Measurements from ENCODE around the gene JUND. TPM values are rescaled to one million over a fixed set of nuclear protein-coding genes. Genes with fewer than 3 reads are reported as not detected.

JUND gene
- total RNA-seq, 5 donors from 2014 or later (not counting 1 experiment from before 2014, with no cell fraction given), result 247 to 1,161 (median 272) TPM

GRCh38 chr19:18306888-18307260 lies 25.5 kb upstream of the JUND start:
- Histone ChIP-seq H3K4me3 (ENCODE audit: control insufficient read depth in 1 of 2, extremely low read depth in 1 of 2, low read length in 1 of 2) (no peak overlapping the region), H3K27ac (ENCODE audit: low read length) (peak overlapping the region; percentile 96), H3K36me3 (ENCODE audit: control insufficient read depth in 2 of 2, extremely low read depth in 1 of 2, insufficient read depth in 1 of 2, low read length in 1 of 2) (peaks cover 6 to 37% of the 10 kb centered on the region in 2 donors), H3K4me1 (ENCODE audit: control insufficient read depth in 1 of 2, extremely low read depth in 1 of 2, insufficient read depth in 2 of 2, low read length in 2 of 2) (peaks cover 22 to 87% of the 10 kb centered on the region in 2 experiments), H3K9me3 (no peaks in the 10 kb centered on the region), H3K27me3 (replicated peaks in 1 of 2; ENCODE audit: control insufficient read depth in 2 of 2, extremely low read depth in 1 of 2, insufficient read depth in 2 of 2, low read length in 1 of 2) (no peaks in the 10 kb centered on the region)
- DNase-seq (peak in 3 of 35 experiments; percentile 28 to 53 (median 40)), ATAC-seq (replicated peaks in 1 of 4) (peak in 2 of 4 experiments; percentile 8 to 9)
- Mint-ChIP-seq H3K9me3 (no peaks in the 10 kb centered on the region), H3K4me3 (peak overlapping the region; percentile 50 to 89 (median 88)), H3K27ac (peak overlapping the region; percentile 99 to 100), H3K27me3 (no peaks in the 10 kb centered on the region), H3K36me3 (peaks cover 3% of the 10 kb centered on the region), H3K4me1 (peaks cover 43 to 54% (median 44%) of the 10 kb centered on the region in 3 donors)
- WGBS (ENCODE audit: insufficient coverage), result 25% methylated on average over 9 of the region's 14 CpGs
- ChIA-PET CTCF (interaction anchor here in 1 of 2 donors (0.7 to 1.0 kb wide), 2 partner anchors 14 to 22 kb away, joined by 3 to 4 read pairs; no protein-coding TSS in a partner anchor), POLR2A (interaction anchor here in 1 of 2 donors (0.8 kb wide), 1 partner anchor 25 kb away, joined by 3 read pairs; the partner anchor contains the start of gene JUND)

DNA sequence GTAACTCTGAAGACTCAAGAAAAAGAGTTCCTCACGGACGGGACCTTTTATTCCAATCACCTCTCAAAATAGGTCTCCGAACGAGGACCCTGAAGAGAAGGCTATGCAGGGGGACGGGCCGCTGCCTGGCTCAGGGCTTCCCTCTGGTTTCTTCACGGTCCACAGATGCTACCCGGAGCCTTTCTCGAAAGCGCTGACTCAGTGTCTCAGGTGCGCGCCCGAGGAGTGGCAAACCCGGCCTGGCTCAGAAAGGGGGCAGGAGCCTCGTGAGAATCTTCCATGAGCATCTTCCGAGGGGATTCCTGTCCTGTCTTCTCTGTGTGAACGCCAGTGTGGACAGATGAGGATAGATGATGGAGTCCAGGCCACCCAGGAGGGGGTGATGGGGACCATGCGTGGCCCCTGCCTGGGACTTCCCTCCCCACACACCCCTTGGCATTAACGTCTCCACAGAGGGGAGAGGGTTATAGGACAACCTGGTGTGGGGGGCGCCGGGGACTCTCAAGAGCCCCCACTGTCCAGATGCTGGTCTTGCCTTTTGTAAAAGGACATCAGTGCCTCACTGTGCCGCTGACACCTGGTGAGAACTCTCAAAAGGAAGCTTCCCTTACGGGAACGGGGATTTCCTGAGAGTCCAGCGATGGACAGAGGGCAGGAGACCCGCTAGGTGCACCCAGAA lies 24.9 kb upstream of the JUND start:
- H3K4me3 ChIP-seq (ENCODE audit: control insufficient read depth in 1 of 2, extremely low read depth in 1 of 2, low read length in 1 of 2), result no peak overlapping the region
- peak overlapping the region; percentile 96 for H3K27ac ChIP-seq (ENCODE audit: low read length)
- Mint-ChIP-seq H3K27me3 (no peaks in the 10 kb centered on the region), H3K4me3 (peak overlapping the region; percentile 88 to 90 (median 89)), H3K27ac (peak overlapping the region; percentile 99 to 100), H3K36me3 (peaks cover 3% of the 10 kb centered on the region), H3K9me3 (no peaks in the 10 kb centered on the region), H3K4me1 (peaks cover 43 to 58% (median 49%) of the 10 kb centered on the region in 3 donors)
- ATAC-seq (replicated peaks in 1 of 4), result no peak
- DNase-seq, result peak in 1 of 35 experiments; percentile 22
- 70% methylated on average over 17 of the region's 26 CpGs for WGBS (ENCODE audit: insufficient coverage)
- ChIA-PET POLR2A (interaction anchor here in 1 of 2 donors (0.8 kb wide), 1 partner anchor 25 kb away, joined by 3 read pairs; the partner anchor contains the start of gene JUND), CTCF (interaction anchor here in 1 of 2 donors (0.7 to 2.2 kb wide), 3 partner anchors 15 to 26 kb away, joined by 3 to 37 read pairs (median 4); partner anchors contain the start of gene JUND)
- no peaks in the 10 kb centered on the region for H3K27me3 ChIP-seq (replicated peaks in 1 of 2; ENCODE audit: control insufficient read depth in 2 of 2, extremely low read depth in 1 of 2, insufficient read depth in 2 of 2, low read length in 1 of 2)
- peaks cover 5 to 35% of the 10 kb centered on the region in 2 donors for H3K36me3 ChIP-seq (ENCODE audit: control insufficient read depth in 2 of 2, extremely low read depth in 1 of 2, insufficient read depth in 1 of 2, low read length in 1 of 2)
- no peaks in the 10 kb centered on the region for H3K9me3 ChIP-seq
- peaks cover 22 to 87% of the 10 kb centered on the region in 2 experiments for H3K4me1 ChIP-seq (ENCODE audit: control insufficient read depth in 1 of 2, extremely low read depth in 1 of 2, insufficient read depth in 2 of 2, low read length in 2 of 2)

DNA sequence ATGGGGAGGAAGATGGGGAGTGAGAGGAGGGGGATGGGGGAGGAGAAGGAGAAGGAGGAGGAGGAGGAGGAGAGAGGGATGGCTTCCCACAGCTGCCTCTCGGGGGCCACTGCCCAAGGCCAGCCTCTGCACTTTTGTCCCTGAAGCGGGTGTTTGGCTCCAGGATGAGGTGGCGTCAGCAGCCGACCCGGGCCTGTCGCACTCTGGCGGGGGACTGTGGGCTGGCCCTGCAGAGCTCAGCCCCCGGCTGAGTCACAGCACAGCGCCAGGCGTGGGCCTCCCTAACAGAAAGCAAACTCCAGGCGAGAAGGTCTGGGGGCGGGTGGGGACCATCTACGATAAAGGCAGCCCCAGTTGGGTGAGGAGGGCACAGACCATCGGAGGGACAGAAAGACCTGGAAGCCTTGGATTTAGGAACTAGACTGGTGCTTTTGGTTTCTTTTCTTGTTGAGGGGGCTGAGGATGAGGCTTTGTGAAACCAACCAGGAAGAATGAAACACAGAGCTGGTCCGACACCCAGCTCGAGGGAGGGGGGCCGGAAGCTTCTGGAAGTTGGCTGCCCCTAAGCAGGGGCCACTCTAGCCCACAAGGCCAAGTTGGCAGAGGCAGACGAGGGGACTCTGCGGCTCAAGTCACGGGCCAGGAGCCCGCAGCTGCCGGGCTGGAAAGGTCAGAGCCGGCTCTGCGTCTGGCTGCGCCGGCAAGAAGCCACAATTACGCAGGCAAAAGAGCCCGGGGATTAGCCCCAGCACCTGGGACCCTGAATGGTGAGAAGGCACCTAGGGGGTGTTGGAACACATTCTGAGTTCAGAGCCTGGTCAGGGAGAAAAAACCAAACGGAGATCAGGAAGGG lies 23.3 kb upstream of the JUND start:
- H3K27me3 ChIP-seq (replicated peaks in 1 of 2; ENCODE audit: control insufficient read depth in 2 of 2, extremely low read depth in 1 of 2, insufficient read depth in 2 of 2, low read length in 1 of 2), result no peaks in the 10 kb centered on the region
- H3K9me3 ChIP-seq, result no peaks in the 10 kb centered on the region
- WGBS (ENCODE audit: insufficient coverage), result under 1% methylated on average over 23 of the region's 29 CpGs
- no peaks in the 10 kb centered on the region for H3K9me3 Mint-ChIP-seq
- H3K4me3 Mint-ChIP-seq, result peak overlapping the region; percentile 88 to 90 (median 89)
- ChIA-PET POLR2A (interaction anchor here (0.5 to 2.5 kb wide), 12 partner anchors 12 to 134 kb away, joined by 3 to 85 read pairs (median 4); partner anchors contain the start of genes JUND (in 2 of the 2) and LSM4 (in 1 of the 2)), CTCF (interaction anchor here (0.5 to 2.2 kb wide), 13 partner anchors 11 to 1234 kb away, joined by 3 to 37 read pairs (median 3); partner anchors contain the start of genes JUND (in 1 of the 2), LSM4 (in 1 of the 2) and MPV17L2 (in 1 of the 2))
- H3K36me3 ChIP-seq (ENCODE audit: control insufficient read depth in 2 of 2, extremely low read depth in 1 of 2, insufficient read depth in 1 of 2, low read length in 1 of 2), result peaks cover 0 to 30% of the 10 kb centered on the region in 2 donors
- DNase-seq (peak in 34 of 35 experiments; percentile 55 to 87 (median 71)), ATAC-seq (replicated peaks in 1 of 4) (peak; percentile 73 to 85 (median 81))
- H3K4me1 ChIP-seq (ENCODE audit: control insufficient read depth in 1 of 2, extremely low read depth in 1 of 2, insufficient read depth in 2 of 2, low read length in 2 of 2), result peaks cover 22 to 75% of the 10 kb centered on the region in 2 experiments
- H3K4me3 ChIP-seq (ENCODE audit: control insufficient read depth in 1 of 2, extremely low read depth in 1 of 2, low read length in 1 of 2), result peak overlapping the region; percentile 66 to 92
- peak overlapping the region; percentile 99 to 100 for H3K27ac Mint-ChIP-seq
- peaks cover 3% of the 10 kb centered on the region for H3K36me3 Mint-ChIP-seq
- H3K27me3 Mint-ChIP-seq, result no peaks in the 10 kb centered on the region
- H3K27ac ChIP-seq (ENCODE audit: low read length), result peak overlapping the region; percentile 96
- H3K4me1 Mint-ChIP-seq, result peaks cover 43 to 53% (median 49%) of the 10 kb centered on the region in 3 donors

- peak in 4 of 35 experiments; percentile 19 to 44 (median 34) for DNase-seq
- peak; percentile 5 to 9 (median 8) for ATAC-seq (replicated peaks in 1 of 4)
- Mint-ChIP-seq H3K27me3 (no peaks in the 10 kb centered on the region), H3K27ac (peak overlapping the region; percentile 99 to 100), H3K4me1 (peaks cover 43 to 54% (median 49%) of the 10 kb centered on the region in 3 donors), H3K9me3 (no peaks in the 10 kb centered on the region), H3K36me3 (peaks cover 3% of the 10 kb centered on the region), H3K4me3 (peak overlapping the region; percentile 88 to 90 (median 89))
- peaks cover 22 to 75% of the 10 kb centered on the region in 2 experiments for H3K4me1 ChIP-seq (ENCODE audit: control insufficient read depth in 1 of 2, extremely low read depth in 1 of 2, insufficient read depth in 2 of 2, low read length in 2 of 2)
- WGBS (ENCODE audit: insufficient coverage), result 0% methylated on average over 2 of the region's 2 CpGs
- ChIA-PET POLR2A (interaction anchor here (0.5 to 2.5 kb wide), 10 partner anchors 12 to 133 kb away, joined by 3 to 85 read pairs (median 4); partner anchors contain the start of genes JUND (in 2 of the 2) and LSM4 (in 1 of the 2)), CTCF (interaction anchor here (0.6 to 2.2 kb wide), 9 partner anchors 11 to 133 kb away, joined by 3 to 37 read pairs (median 5); partner anchors contain the start of genes JUND (in 1 of the 2), LSM4 (in 1 of the 2) and MPV17L2 (in 1 of the 2))
- no peaks in the 10 kb centered on the region for H3K27me3 ChIP-seq (replicated peaks in 1 of 2; ENCODE audit: control insufficient read depth in 2 of 2, extremely low read depth in 1 of 2, insufficient read depth in 2 of 2, low read length in 1 of 2)
- peak overlapping the region; percentile 66 to 92 for H3K4me3 ChIP-seq (ENCODE audit: control insufficient read depth in 1 of 2, extremely low read depth in 1 of 2, low read length in 1 of 2)
- H3K36me3 ChIP-seq (ENCODE audit: control insufficient read depth in 2 of 2, extremely low read depth in 1 of 2, insufficient read depth in 1 of 2, low read length in 1 of 2), result peaks cover 0 to 24% of the 10 kb centered on the region in 2 donors
- peak overlapping the region; percentile 96 for H3K27ac ChIP-seq (ENCODE audit: low read length)
- no peaks in the 10 kb centered on the region for H3K9me3 ChIP-seq
Measured at GRCh38 chr19:18304208-18304457, 22.7 kb upstream of the JUND start.

DNA sequence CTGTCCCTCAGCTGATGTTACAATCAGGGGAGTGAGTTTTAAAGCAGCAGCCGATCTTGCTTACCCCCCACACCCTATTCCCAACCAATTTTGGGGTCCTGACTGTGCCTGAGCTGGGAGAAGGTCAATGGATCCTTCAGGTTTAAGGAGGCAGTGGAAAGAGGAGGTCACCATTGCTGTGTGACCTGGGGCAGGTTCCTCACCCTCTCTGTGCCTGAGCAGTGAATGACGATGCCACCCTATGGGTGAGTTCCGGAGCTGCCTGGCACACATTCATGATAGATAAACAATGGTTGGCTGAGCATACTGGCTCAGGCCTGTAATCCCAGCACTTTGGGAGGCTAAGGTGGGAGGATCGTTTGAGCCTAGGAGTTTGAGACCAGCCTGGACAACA lies 20.3 kb upstream of the JUND start:
- H3K36me3 ChIP-seq (ENCODE audit: control insufficient read depth in 2 of 2, extremely low read depth in 1 of 2, insufficient read depth in 1 of 2, low read length in 1 of 2), result peaks cover 0 to 6% of the 10 kb centered on the region in 2 donors
- H3K4me3 ChIP-seq (ENCODE audit: control insufficient read depth in 1 of 2, extremely low read depth in 1 of 2, low read length in 1 of 2), result no peak overlapping the region
- no peak for ATAC-seq (replicated peaks in 1 of 4)
- WGBS (ENCODE audit: insufficient coverage), result 100% methylated on average over 2 of the region's 4 CpGs
- H3K27ac ChIP-seq (ENCODE audit: low read length), result peak overlapping the region; percentile 96
- DNase-seq, result no peak
- H3K27ac Mint-ChIP-seq, result peak overlapping the region; percentile 75 to 80
- no peaks in the 10 kb centered on the region for H3K36me3 Mint-ChIP-seq
- peaks cover 33 to 51% (median 42%) of the 10 kb centered on the region in 3 donors for H3K4me1 Mint-ChIP-seq
- POLR2A ChIA-PET, result interaction anchor here (0.6 to 1.0 kb wide), 2 partner anchors 20 to 23 kb away, joined by 3 read pairs; partner anchors contain the start of gene JUND (in 1 of the 2)
- H3K4me3 Mint-ChIP-seq, result peak overlapping the region in 2 of 3 donors; percentile 16 to 37
- CTCF ChIA-PET, result interaction anchor here in 1 of 2 donors (0.6 kb wide), 1 partner anchor 13 kb away, joined by 6 read pairs; no protein-coding TSS in a partner anchor
- no peaks in the 10 kb centered on the region for H3K27me3 ChIP-seq (replicated peaks in 1 of 2; ENCODE audit: control insufficient read depth in 2 of 2, extremely low read depth in 1 of 2, insufficient read depth in 2 of 2, low read length in 1 of 2)
- no peaks in the 10 kb centered on the region for H3K9me3 ChIP-seq
- no peaks in the 10 kb centered on the region for H3K27me3 Mint-ChIP-seq
- peaks cover 20 to 53% of the 10 kb centered on the region in 2 experiments for H3K4me1 ChIP-seq (ENCODE audit: control insufficient read depth in 1 of 2, extremely low read depth in 1 of 2, insufficient read depth in 2 of 2, low read length in 2 of 2)
- no peaks in the 10 kb centered on the region for H3K9me3 Mint-ChIP-seq
